Liver (tissue), 3 donors: Measurements from ENCODE around the gene GPC3.

Experiments used
- CTCF ChIP-seq: fragments of 150-350 bp; IDR thresholded peaks from 2 replicates; pipeline ENCODE4 v1.5.1; 2017; ENCODE audit warnings: improper control_type of control experiment, low read depth, low read length; ENCODE audit not compliant: missing input control
- MAX ChIP-seq: IDR thresholded peaks from 2 replicates; pipeline ENCODE4 v1.6.1; 2016; ENCODE audit warnings: antibody characterized with exemption
- REST ChIP-seq: IDR thresholded peaks from 2 replicates; pipeline ENCODE4 v1.6.1; 2016; ENCODE audit warnings: antibody characterized with exemption, mild to moderate bottlenecking
- TAF1 ChIP-seq: conservative IDR thresholded peaks from 2 replicates; pipeline ENCODE4 v1.6.1; 2016; ENCODE audit warnings: antibody characterized with exemption, mild to moderate bottlenecking
- donor health status: healthy.
- donor health status: healthy.

- no peak for TF ChIP-seq CTCF
- no peak for TF ChIP-seq REST
- TF ChIP-seq MAX = no peak
- TF ChIP-seq TAF1 = no peak
Measured at GRCh38 chrX:133493366-133493765, 492.0 kb downstream of the GPC3 start.
